DOHH2 (cell line): ENCODE measurements around the gene SYNGR4.

Source experiments
- H3F3A ChIP-seq: fragments of 200-600 bp; sonication (generic), shearing (Covaris generic); 2 replicates; pipeline ENCODE4 v1.6.0; 2016; ENCODE audit warnings: antibody characterized with exemption, mild to moderate bottlenecking; ENCODE audit not compliant: control insufficient read depth, insufficient read depth
- H3K27ac ChIP-seq: fragments of 200-600 bp; sonication (generic); 2 replicates; pipeline ENCODE4 v1.5.1; 2014; ENCODE audit warnings: low read depth, mild to moderate bottlenecking, low read length, moderate library complexity
- H3K27me3 ChIP-seq: fragments of 200-600 bp; sonication (generic); 2 replicates; pipeline ENCODE4 v1.6.1; 2014; ENCODE audit warnings: mild to moderate bottlenecking, low read length, mixed read lengths; ENCODE audit not compliant: control insufficient read depth
- H3K36me3 ChIP-seq: fragments of 200-600 bp; sonication (generic); 2 replicates; pipeline ENCODE4 v1.6.1; 2014; ENCODE audit warnings: mild to moderate bottlenecking, low read length, moderate library complexity, mixed read lengths; ENCODE audit not compliant: control insufficient read depth
- H3K4me1 ChIP-seq: fragments of 200-600 bp; sonication (generic); 2 replicates; pipeline ENCODE4 v1.6.1; 2014; ENCODE audit warnings: mild to moderate bottlenecking, low read length, mixed read lengths; ENCODE audit not compliant: control insufficient read depth
- H3K4me2 ChIP-seq: fragments of 200-600 bp; sonication (generic); 2 replicates; pipeline ENCODE4 v1.6.0; 2014; ENCODE audit warnings: mild to moderate bottlenecking, low read length, moderate library complexity
- H3K4me3 ChIP-seq: fragments of 200-600 bp; sonication (generic); 2 replicates; pipeline ENCODE4 v1.5.1; 2014; ENCODE audit warnings: mild to moderate bottlenecking, low read length, mixed read lengths
- H3K79me2 ChIP-seq: fragments of 200-600 bp; sonication (generic); 2 replicates; pipeline ENCODE4 v1.6.1; 2014; ENCODE audit warnings: mild to moderate bottlenecking, low read length, mixed read lengths; ENCODE audit not compliant: control insufficient read depth
- H3K9me2 ChIP-seq: fragments of 200-600 bp; sonication (generic); replicated peaks from 2 replicates; pipeline ENCODE4 v1.6.1; 2014; ENCODE audit warnings: mild to moderate bottlenecking, low read length, mixed read lengths; ENCODE audit not compliant: control insufficient read depth
- H3K9me3 ChIP-seq: fragments of 200-600 bp; sonication (generic); 2 replicates; pipeline ENCODE4 v1.6.1; 2014; ENCODE audit warnings: antibody characterized with exemption, low read length, mixed read lengths; ENCODE audit not compliant: control insufficient read depth, insufficient read depth
- H4K20me1 ChIP-seq: fragments of 200-600 bp; sonication (generic); 2 replicates; pipeline ENCODE4 v1.6.0; 2014; ENCODE audit warnings: low read depth, mild to moderate bottlenecking, antibody characterized with exemption, low read length, moderate library complexity; ENCODE audit not compliant: control insufficient read depth, insufficient read depth
- CTCF ChIP-seq: fragments of 200-600 bp; sonication (generic); IDR thresholded peaks from one replicate; pipeline ENCODE4 v1.5.1; 2014; ENCODE audit warnings: antibody characterized with exemption, mild to moderate bottlenecking, low read depth, low read length; ENCODE audit not compliant: poor library complexity, severe bottlenecking
- EZH2phosphoT487 ChIP-seq: fragments of 200-600 bp; sonication (generic); IDR thresholded peaks from 2 replicates; pipeline ENCODE4 v1.6.1; 2017; ENCODE audit warnings: borderline replicate concordance, mild to moderate bottlenecking, antibody characterized with exemption, low read length, moderate library complexity, mixed read lengths

SYNGR4 gene

DNA sequence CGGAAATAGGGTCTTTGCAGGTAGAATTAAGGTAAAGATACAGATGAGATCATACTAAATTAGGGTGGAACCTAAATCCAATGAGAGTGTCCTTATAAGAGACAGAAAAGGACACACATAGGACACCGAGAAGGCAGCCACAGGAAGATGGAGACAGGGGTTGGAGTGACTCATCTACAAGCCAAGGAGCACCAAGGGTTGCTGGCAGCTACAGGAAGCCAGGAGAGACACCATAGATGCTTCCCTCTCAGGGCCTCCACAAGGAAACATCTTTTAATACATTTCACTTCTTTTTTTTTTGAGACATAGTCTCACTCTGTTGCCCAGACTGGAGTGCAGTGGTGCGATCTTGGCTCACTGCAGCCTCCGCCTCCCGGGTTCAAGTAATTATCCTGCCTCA is 10.5 kb upstream of the SYNGR4 start:
- no peak overlapping the region for H3K27ac ChIP-seq
- no peaks in the 10 kb centered on the region for H4K20me1 ChIP-seq
- H3K79me2 ChIP-seq, result no peaks in the 10 kb centered on the region
- H3K9me3 ChIP-seq, result no peaks in the 10 kb centered on the region
- no peak for TF ChIP-seq CTCF
- no peak for TF ChIP-seq EZH2phosphoT487
- H3K36me3 ChIP-seq, result no peaks in the 10 kb centered on the region
- no peak overlapping the region for H3K4me2 ChIP-seq
- H3K9me2 ChIP-seq, result no peaks in the 10 kb centered on the region
- no peak overlapping the region for H3K4me3 ChIP-seq
- no peaks in the 10 kb centered on the region for H3K4me1 ChIP-seq
- no peaks in the 10 kb centered on the region for H3K27me3 ChIP-seq
- H3F3A ChIP-seq, result no peaks in the 10 kb centered on the region

GRCh38 chr19:48354332-48354992 is 9.7 kb upstream of the SYNGR4 start:
- no peaks in the 10 kb centered on the region for H3F3A ChIP-seq
- H3K27ac ChIP-seq, result no peak overlapping the region
- no peaks in the 10 kb centered on the region for H4K20me1 ChIP-seq
- no peaks in the 10 kb centered on the region for H3K27me3 ChIP-seq
- no peaks in the 10 kb centered on the region for H3K9me3 ChIP-seq
- no peaks in the 10 kb centered on the region for H3K4me1 ChIP-seq
- H3K9me2 ChIP-seq, result no peaks in the 10 kb centered on the region
- H3K36me3 ChIP-seq, result no peaks in the 10 kb centered on the region
- no peaks in the 10 kb centered on the region for H3K79me2 ChIP-seq
- no peak overlapping the region for H3K4me3 ChIP-seq
- H3K4me2 ChIP-seq, result no peak overlapping the region
- TF ChIP-seq CTCF (no peak), EZH2phosphoT487 (no peak)

GRCh38 chr19:48355365-48355954 is 8.7 kb upstream of the SYNGR4 start:
- H3K9me3 ChIP-seq, result no peaks in the 10 kb centered on the region
- no peak overlapping the region for H3K4me2 ChIP-seq
- H4K20me1 ChIP-seq, result no peaks in the 10 kb centered on the region
- no peaks in the 10 kb centered on the region for H3K27me3 ChIP-seq
- H3K27ac ChIP-seq, result no peak overlapping the region
- no peaks in the 10 kb centered on the region for H3F3A ChIP-seq
- H3K4me1 ChIP-seq, result no peaks in the 10 kb centered on the region
- H3K9me2 ChIP-seq, result no peaks in the 10 kb centered on the region
- H3K79me2 ChIP-seq, result no peaks in the 10 kb centered on the region
- no peak for TF ChIP-seq CTCF
- no peak for TF ChIP-seq EZH2phosphoT487
- no peak overlapping the region for H3K4me3 ChIP-seq
- H3K36me3 ChIP-seq, result 0 out of 2 replicates have a peak, but pooled peaks cover 3% of the 10 kb centered on the region
